ENCODE measurements around the gene FBP1. TPM values are rescaled to one million over a fixed set of nuclear protein-coding genes. Genes with fewer than 3 reads are reported as not detected.
A peak's percentile ranks its signal among the peaks of the same experiment; 100 is the strongest.

The FBP1 gene
- under 1 TPM; 0.39 to 0.47 TPM for total RNA-seq

DNA sequence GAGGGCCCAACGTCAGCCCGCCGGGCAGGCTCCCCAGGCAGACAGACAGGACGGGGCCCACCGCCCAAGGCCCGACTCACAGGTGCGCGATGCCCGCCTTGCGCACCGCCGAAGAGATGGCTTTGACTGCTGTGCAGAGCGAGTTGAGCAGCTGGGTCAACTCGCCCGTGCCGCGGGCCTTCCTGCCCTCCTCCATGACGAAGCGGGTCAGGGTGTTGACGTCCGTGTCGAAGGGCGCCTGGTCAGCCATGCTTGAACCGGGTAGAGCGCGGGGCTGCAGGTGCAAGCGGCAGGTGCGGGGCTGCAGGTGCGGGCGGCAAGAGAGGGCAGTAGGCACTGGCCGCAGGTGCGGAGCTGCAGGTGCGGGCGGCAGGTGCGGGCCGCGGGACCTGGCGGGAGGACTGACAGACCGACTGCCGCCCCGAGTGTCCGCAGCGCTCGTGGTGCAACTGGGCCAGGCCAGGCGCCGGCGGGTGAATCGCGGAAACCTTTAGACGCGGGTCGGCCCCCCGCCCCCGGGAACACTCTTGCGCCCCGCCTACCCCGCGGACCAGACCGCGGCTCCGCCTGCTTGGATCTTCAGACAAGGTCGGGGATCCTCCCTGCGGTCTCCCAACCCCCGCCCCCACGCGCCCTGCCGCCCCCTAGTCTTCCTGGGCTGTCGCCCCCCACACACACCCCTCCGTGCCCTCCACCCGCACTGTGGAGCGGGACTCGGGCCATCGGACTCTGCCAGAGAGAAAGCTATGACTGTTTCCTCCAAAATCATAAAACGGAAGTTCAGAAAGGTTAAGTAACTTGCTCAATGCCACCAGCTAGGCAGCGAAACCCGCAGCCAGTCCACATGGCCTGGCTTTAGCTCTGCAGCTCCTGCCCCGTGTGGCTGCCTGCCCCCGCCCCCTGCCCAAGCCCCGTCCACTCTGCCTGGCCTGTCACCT is at the start of gene FBP1:
Gene FBP1, minus strand, starts transcription at position 458 of the 938 bp plus-strand sequence. Its CDS starts 208 bp downstream, at position 250.
- DNase-seq (peak; percentile 52), ATAC-seq (peak; percentile 88)
- Mint-ChIP-seq H3K27ac (peak within 1 kb of the TSS; percentile 63), H3K4me3 (peak within 1 kb of the TSS; percentile 72), H3K9me3 (ENCODE audit: low read depth) (no peaks in the 10 kb centered on the region), H3K4me1 (peaks cover 15% of the 10 kb centered on the region), H3K27me3 (peaks cover 9% of the 10 kb centered on the region), H3K36me3 (ENCODE audit: low read depth) (no peaks in the 10 kb centered on the region)
- POLR2A ChIA-PET = interaction anchor here (1.4 kb wide), 1 partner anchor 17 kb away, joined by 3 read pairs; no protein-coding TSS in a partner anchor
- CTCF ChIA-PET = interaction anchor here (1.2 kb wide), 1 partner anchor 10 kb away, joined by 3 read pairs; no protein-coding TSS in a partner anchor
- intact Hi-C loops (cut with DNase I, micrococcal nuclease) = no loop called here

GRCh38 chr9:94687451-94687850 is 48.1 kb upstream of the FBP1 start:
- no peak overlapping the region for H3K27ac Mint-ChIP-seq
- DNase-seq = no peak
- H3K27me3 Mint-ChIP-seq = peaks cover 4% of the 10 kb centered on the region
- ATAC-seq = no peak
- intact Hi-C loops (cut with DNase I, micrococcal nuclease) = loop anchor here in 1 of 2 experiments (10.0 kb wide), 1 partner anchor 227 kb away; no protein-coding TSS in a partner anchor
- H3K36me3 Mint-ChIP-seq (ENCODE audit: low read depth) = no peaks in the 10 kb centered on the region
- no peaks in the 10 kb centered on the region for H3K4me1 Mint-ChIP-seq
- CTCF ChIA-PET = interaction anchor here (1.0 kb wide), 1 partner anchor 18 kb away, joined by 3 read pairs; no protein-coding TSS in a partner anchor
- no peaks in the 10 kb centered on the region for H3K9me3 Mint-ChIP-seq (ENCODE audit: low read depth)
- no peak overlapping the region for H3K4me3 Mint-ChIP-seq
- POLR2A ChIA-PET = no interaction called here

- no peaks in the 10 kb centered on the region for H3K4me1 Mint-ChIP-seq
- ChIA-PET POLR2A (no interaction called here), CTCF (interaction anchor here (0.6 kb wide), 1 partner anchor 1632 kb away, joined by 4 read pairs; no protein-coding TSS in a partner anchor)
- no peak overlapping the region for H3K27ac Mint-ChIP-seq
- intact Hi-C loops (cut with DNase I, micrococcal nuclease) = loop anchor here in 1 of 2 experiments (10.0 kb wide), 1 partner anchor 229 kb away; no protein-coding TSS in a partner anchor
- H3K9me3 Mint-ChIP-seq (ENCODE audit: low read depth) = no peaks in the 10 kb centered on the region
- no peaks in the 10 kb centered on the region for H3K36me3 Mint-ChIP-seq (ENCODE audit: low read depth)
- ATAC-seq (no peak), DNase-seq (no peak)
- H3K4me3 Mint-ChIP-seq = no peak overlapping the region
- peaks cover 6% of the 10 kb centered on the region for H3K27me3 Mint-ChIP-seq
Measured at GRCh38 chr9:94685359-94685758, 46.0 kb upstream of the FBP1 start.

DNA sequence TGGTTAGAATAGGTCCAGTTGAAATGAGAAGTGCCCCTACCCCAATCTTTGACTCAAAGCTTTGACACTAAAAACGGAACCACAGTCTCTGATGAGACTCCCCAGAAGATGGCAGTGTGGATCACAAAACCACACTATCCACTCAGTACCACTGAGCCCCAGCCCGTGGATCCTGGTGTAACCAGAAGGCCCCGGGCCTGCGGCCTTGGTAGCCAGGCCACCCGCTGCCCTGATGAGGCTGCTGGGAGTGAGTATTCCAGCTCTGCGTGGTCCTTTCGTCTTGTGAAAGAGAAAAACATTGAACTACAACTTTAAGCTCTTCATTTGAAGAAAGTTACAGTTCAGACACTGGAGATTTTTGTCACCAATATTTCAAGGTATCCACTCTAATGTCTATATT is 42.2 kb upstream of the FBP1 start:
- Mint-ChIP-seq H3K36me3 (ENCODE audit: low read depth) (no peaks in the 10 kb centered on the region), H3K27ac (no peak overlapping the region), H3K4me3 (no peak overlapping the region), H3K27me3 (peaks cover 21% of the 10 kb centered on the region), H3K4me1 (no peaks in the 10 kb centered on the region), H3K9me3 (ENCODE audit: low read depth) (no peaks in the 10 kb centered on the region)
- ChIA-PET POLR2A (no interaction called here), CTCF (interaction anchor here (0.6 to 5.0 kb wide), 28 partner anchors 9 to 1536 kb away, joined by 3 to 106 read pairs (median 3); partner anchors contain the start of gene AOPEP)
- ATAC-seq (peak; percentile 92), DNase-seq (peak; percentile 71)
- intact Hi-C loops (cut with DNase I, micrococcal nuclease) = loop anchor here (1.0 to 10.0 kb wide), 4 partner anchors 233 to 1536 kb away; no protein-coding TSS in a partner anchor

DNA sequence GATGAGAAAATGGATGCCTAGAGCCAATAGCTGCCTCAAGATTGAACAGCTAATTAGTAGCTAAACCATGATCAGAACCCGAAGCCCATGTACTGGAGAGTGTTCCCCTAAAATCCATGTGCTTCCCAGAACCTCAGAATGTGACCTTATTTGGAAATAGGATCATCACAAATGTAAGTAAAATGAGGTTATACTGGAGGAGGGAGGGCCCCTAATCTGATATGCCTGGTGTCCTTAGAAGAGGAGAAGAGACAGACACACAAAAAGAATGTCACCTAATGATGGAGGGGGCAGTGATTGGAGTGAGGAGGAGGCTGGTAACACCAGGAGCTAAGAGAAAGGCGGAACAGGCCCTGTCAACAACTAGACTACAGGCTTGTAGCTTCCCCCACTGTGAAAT is 41.3 kb upstream of the FBP1 start:
- CTCF ChIA-PET = interaction anchor here (0.7 to 5.0 kb wide), 19 partner anchors 9 to 620 kb away, joined by 3 to 106 read pairs (median 3); partner anchors contain the start of gene AOPEP
- POLR2A ChIA-PET = interaction anchor here (0.6 kb wide), 1 partner anchor 1694 kb away, joined by 5 read pairs; no protein-coding TSS in a partner anchor

DNA sequence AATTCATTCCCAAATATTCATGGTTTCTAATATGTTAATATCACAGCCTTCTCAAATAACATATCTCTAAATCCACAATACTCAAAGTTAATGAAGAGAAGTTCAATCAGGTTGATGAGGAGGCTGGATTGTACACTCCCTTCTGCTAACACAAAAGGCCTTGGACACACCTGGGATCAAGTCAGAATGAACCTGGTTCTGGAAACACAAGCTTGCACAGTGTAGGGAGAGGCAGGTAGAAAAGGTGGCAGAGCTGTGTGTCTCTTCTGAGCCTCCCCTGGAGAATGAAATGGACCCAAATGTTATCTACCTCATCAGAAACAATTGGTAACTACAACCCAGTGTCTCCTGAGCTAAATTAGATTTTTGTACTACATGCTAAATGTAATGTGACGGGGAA is 40.7 kb upstream of the FBP1 start:
- no peak for ATAC-seq
- Mint-ChIP-seq H3K27me3 (peaks cover 18% of the 10 kb centered on the region), H3K36me3 (ENCODE audit: low read depth) (no peaks in the 10 kb centered on the region), H3K4me1 (no peaks in the 10 kb centered on the region), H3K27ac (no peak overlapping the region), H3K9me3 (ENCODE audit: low read depth) (no peaks in the 10 kb centered on the region), H3K4me3 (no peak overlapping the region)
- CTCF ChIA-PET = interaction anchor here (0.7 to 5.0 kb wide), 8 partner anchors 12 to 488 kb away, joined by 3 to 106 read pairs (median 10); no protein-coding TSS in a partner anchor
- POLR2A ChIA-PET = interaction anchor here (0.6 kb wide), 1 partner anchor 1695 kb away, joined by 5 read pairs; no protein-coding TSS in a partner anchor
- no peak for DNase-seq
- intact Hi-C loops (cut with DNase I, micrococcal nuclease) = loop anchor here in 1 of 2 experiments (5.0 to 10.0 kb wide), 2 partner anchors 235 to 1537 kb away; no protein-coding TSS in a partner anchor

More for the DNA sequence above, 41.3 kb upstream of the FBP1 start:
- intact Hi-C loops (cut with DNase I, micrococcal nuclease) = loop anchor here (1.0 to 10.0 kb wide), 4 partner anchors 234 to 1537 kb away; no protein-coding TSS in a partner anchor
- H3K27me3 Mint-ChIP-seq = peaks cover 18% of the 10 kb centered on the region
- no peak overlapping the region for H3K27ac Mint-ChIP-seq
- no peak overlapping the region for H3K4me3 Mint-ChIP-seq
- no peaks in the 10 kb centered on the region for H3K36me3 Mint-ChIP-seq (ENCODE audit: low read depth)
- DNase-seq (no peak), ATAC-seq (no peak)
- no peaks in the 10 kb centered on the region for H3K4me1 Mint-ChIP-seq
- no peaks in the 10 kb centered on the region for H3K9me3 Mint-ChIP-seq (ENCODE audit: low read depth)

DNA sequence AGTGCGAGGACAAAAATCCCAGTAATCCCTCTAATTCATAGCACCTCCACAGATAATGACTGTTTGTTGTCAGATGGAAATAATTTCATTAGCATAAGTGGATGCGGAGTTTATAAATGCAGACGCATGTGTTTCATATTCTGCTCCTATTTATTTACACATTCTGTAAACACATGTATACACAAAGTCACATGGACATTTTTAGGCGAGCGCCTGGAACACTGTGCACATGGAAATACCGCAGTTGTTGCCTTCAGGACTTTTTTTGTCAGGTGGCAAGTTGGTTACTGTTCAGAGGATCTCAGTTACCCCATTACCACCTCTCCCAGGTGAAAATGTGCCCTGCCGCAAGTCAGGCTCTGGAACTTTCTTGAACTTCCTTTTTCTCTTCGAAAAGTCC is 40.3 kb upstream of the FBP1 start:
- ChIA-PET POLR2A (no interaction called here), CTCF (interaction anchor here (2.8 to 5.0 kb wide), 3 partner anchors 11 to 488 kb away, joined by 11 to 106 read pairs (median 30); no protein-coding TSS in a partner anchor)
- no peaks in the 10 kb centered on the region for H3K9me3 Mint-ChIP-seq (ENCODE audit: low read depth)
- DNase-seq (no peak), ATAC-seq (no peak)
- no peaks in the 10 kb centered on the region for H3K4me1 Mint-ChIP-seq
- peaks cover 18% of the 10 kb centered on the region for H3K27me3 Mint-ChIP-seq
- no peaks in the 10 kb centered on the region for H3K36me3 Mint-ChIP-seq (ENCODE audit: low read depth)
- no peak overlapping the region for H3K4me3 Mint-ChIP-seq
- intact Hi-C loops (cut with DNase I, micrococcal nuclease) = no loop called here
- H3K27ac Mint-ChIP-seq = no peak overlapping the region

- no peak for DNase-seq
- ChIA-PET POLR2A (no interaction called here), CTCF (interaction anchor here (1.1 to 2.9 kb wide), 2 partner anchors 450 to 453 kb away, joined by 4 to 14 read pairs; no protein-coding TSS in a partner anchor)
- no peak overlapping the region for H3K27ac Mint-ChIP-seq
- no peaks in the 10 kb centered on the region for H3K36me3 Mint-ChIP-seq (ENCODE audit: low read depth)
- no peaks in the 10 kb centered on the region for H3K4me1 Mint-ChIP-seq
- no peak for ATAC-seq
- intact Hi-C loops (cut with DNase I, micrococcal nuclease) = no loop called here
- no peak overlapping the region for H3K4me3 Mint-ChIP-seq
- peaks cover 18% of the 10 kb centered on the region for H3K27me3 Mint-ChIP-seq
- no peaks in the 10 kb centered on the region for H3K9me3 Mint-ChIP-seq (ENCODE audit: low read depth)
Measured at GRCh38 chr9:94677929-94678328, 38.6 kb upstream of the FBP1 start.

DNA sequence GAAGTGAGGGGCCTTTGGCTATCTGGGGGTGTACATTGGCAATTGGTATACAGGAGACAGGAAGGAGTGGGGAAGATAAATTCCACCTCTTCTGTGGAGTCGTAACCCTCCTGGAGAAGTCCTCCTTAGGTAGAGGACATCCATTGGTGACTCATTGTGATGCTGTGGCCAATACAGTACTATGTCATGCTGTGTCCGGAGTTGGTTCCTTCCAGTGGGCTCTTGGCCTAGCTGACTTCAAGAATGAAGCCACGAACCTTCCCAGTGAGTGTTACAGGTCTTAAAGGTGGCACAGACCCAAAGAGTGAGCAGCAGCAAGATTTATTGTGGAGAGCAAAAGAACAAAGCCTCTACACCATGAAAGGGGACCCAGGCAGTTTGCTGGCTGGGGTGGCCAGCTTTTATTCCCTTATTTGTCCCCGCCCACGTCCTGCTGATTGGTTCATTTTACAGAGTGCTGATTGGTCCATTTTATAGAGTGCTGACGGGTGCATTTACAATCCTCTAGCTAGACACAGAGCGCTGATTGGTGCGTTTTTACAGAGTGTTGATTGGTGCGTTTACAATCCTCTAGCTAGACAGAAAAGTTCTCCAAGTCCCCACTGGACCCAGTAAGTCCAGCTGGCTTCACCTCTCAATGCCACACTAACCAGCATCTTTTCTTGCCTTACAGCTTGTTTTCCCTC is 37.3 kb upstream of the FBP1 start:
- ATAC-seq = no peak
- intact Hi-C loops (cut with DNase I, micrococcal nuclease) = no loop called here

GRCh38 chr9:94675008-94675881 is 35.9 kb upstream of the FBP1 start:
- H3K9me3 Mint-ChIP-seq (ENCODE audit: low read depth) = no peaks in the 10 kb centered on the region
- no peak overlapping the region for H3K4me3 Mint-ChIP-seq
- ChIA-PET CTCF (interaction anchor here (1.0 to 2.9 kb wide), 2 partner anchors 453 to 456 kb away, joined by 3 to 14 read pairs; no protein-coding TSS in a partner anchor), POLR2A (no interaction called here)
- DNase-seq = no peak
- peaks cover 15% of the 10 kb centered on the region for H3K27me3 Mint-ChIP-seq
- no peaks in the 10 kb centered on the region for H3K4me1 Mint-ChIP-seq
- intact Hi-C loops (cut with DNase I, micrococcal nuclease) = no loop called here
- ATAC-seq = no peak
- no peak overlapping the region for H3K27ac Mint-ChIP-seq
- H3K36me3 Mint-ChIP-seq (ENCODE audit: low read depth) = no peaks in the 10 kb centered on the region

More for the DNA sequence above, 37.3 kb upstream of the FBP1 start:
- H3K4me1 Mint-ChIP-seq = no peaks in the 10 kb centered on the region
- H3K27me3 Mint-ChIP-seq = peaks cover 18% of the 10 kb centered on the region
- H3K4me3 Mint-ChIP-seq = no peak overlapping the region
- no peaks in the 10 kb centered on the region for H3K36me3 Mint-ChIP-seq (ENCODE audit: low read depth)
- no peaks in the 10 kb centered on the region for H3K9me3 Mint-ChIP-seq (ENCODE audit: low read depth)
- POLR2A ChIA-PET = no interaction called here
- H3K27ac Mint-ChIP-seq = no peak overlapping the region
- CTCF ChIA-PET = interaction anchor here (0.6 to 2.9 kb wide), 3 partner anchors 452 to 1306 kb away, joined by 3 to 14 read pairs (median 3); no protein-coding TSS in a partner anchor
- no peak for DNase-seq

Data from activated CD4-positive, alpha-beta T cell treated with anti-CD3 and anti-CD28 coated beads for 36 hours (primary cell).